GM21367 (cell line): ENCODE measurements around the gene SACS.
A peak's percentile ranks its signal among the peaks of the same experiment; 100 is the strongest.
"Not testable (repeated sequence)": the region's sequence is repeated elsewhere in the genome, so short reads cannot be mapped to it uniquely, and the experiment has no call there.

Experiments used
- ATAC-seq: cut with Tn5 transposase; IDR thresholded peaks from one replicate; pipeline ENCODE4 v1.9.1; 2021; ENCODE audit not compliant: unreplicated experiment

Gene SACS

DNA sequence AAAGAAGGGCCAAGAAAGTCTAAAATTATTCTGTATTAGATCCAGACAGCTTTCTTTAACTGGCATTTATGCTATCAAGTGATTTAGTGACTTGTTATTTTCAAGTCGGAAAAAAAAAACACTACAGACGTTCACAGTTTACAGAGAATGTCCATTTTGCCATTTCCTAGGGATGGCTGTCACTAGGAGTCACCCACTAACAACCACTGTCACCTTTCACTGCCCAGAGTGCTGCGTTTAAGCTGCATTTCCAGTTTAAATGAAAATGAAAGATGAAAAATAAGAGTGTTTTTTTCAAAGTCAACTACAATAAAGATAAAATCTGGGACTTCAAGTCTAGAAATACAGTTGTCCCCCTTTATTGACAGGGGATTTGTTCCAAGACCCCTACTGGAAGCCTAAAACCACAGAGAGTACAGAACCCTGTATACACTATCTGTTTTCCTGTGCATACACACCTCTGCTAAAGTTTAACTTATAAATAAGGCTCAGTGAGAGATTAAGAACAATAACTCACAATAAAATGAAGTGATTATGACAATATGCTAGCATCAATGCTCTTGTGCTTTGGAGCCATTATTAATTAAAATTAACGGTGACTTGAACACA, 112.5 kb downstream of the SACS start:
- ATAC-seq = peak; percentile 11

DNA sequence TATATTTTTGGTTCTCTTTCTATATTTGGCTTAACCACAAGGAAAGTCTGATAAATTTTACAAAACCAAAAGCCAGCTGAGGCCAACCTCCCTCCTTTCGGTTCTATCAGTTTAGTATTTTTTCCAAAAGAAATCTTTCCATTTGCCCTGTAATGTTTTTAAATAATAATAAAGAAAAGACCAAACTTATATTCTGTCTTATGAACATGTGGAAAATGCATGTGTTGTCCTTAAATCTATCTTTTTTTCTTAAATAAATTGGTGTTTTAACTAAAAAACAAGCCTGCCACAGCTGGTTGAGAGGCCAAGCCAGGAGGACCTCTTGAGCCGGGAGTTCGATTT, 113.6 kb downstream of the SACS start:
- no peak for ATAC-seq

DNA sequence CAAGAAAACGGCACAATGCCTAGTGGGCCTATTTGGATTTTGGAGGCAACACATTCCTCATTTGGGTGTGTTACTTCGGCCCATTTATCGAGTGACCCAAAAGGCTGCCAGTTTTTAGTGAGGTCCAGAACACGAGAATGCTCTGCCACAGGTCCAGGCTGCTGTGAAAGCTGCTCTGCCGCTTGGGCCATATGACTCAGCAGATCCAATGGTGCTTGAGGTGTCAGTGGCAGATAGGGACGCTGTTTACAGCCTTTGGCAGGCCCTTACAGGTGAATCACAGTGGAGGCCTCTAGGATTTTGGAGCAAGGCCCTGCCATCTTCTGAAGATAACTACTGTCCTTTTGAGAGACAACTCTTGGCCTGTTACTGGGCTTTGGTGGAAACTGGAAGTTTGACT, 118.7 kb downstream of the SACS start:
- not testable (repeated sequence) for ATAC-seq

DNA sequence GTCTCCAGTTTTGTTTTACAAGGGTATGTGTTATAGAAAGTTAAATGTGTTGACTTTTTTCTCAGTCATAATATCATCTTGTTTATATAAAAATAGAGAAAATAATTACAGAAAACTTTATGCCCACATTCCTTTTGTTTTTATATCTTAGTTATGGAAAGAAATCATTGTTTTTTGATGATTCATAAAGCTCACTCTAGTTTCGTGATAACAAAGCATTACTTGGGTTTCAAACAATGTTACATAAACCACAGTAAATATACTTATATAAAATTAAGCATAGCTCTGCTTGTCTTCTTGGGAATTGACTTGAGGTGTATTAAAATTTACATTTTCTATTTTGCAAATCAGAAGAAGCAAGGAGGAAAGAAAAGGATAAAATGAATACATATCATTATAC, 140.9 kb downstream of the SACS start:
- ATAC-seq = no peak

DNA sequence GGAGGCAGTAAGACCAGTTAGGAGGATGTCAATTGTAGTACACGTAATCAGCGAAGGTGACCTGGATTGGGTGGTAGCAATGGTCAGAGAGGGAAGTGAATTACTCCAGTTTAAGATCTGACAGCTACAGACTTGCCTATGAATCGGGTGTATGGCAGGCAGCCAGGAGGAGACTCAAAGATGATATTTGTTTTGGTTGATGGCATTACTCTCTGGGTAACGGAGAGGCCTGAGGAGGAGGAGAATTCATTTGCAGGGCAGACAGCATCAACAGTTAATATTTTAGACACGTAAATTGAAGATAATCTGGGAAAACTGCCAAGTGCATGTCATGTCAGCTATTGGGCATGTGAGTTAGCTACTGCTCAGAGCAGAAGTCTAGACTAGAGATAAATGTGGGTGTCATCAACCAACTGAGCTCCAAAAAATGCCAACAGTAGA, 143.6 kb downstream of the SACS start:
- ATAC-seq = no peak

DNA sequence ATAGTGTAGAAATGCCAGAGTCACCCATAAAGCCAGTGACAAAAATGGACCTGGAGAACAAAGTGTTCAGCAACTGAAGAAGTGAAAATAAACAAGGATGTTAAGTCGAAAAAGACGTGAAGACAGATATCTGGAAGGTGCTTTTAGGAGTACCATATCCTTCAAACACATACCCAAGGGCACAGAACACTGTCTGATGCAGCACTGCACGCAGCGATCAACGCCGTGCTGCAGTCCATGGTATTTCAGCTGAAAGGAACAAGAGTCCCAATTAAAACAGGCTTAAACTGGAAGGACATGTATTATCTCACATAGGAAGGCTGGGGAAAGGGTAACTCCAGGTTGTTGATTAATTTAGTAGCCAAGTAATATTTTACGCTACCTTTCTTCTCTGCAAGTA, 144.5 kb downstream of the SACS start:
- ATAC-seq = no peak

DNA sequence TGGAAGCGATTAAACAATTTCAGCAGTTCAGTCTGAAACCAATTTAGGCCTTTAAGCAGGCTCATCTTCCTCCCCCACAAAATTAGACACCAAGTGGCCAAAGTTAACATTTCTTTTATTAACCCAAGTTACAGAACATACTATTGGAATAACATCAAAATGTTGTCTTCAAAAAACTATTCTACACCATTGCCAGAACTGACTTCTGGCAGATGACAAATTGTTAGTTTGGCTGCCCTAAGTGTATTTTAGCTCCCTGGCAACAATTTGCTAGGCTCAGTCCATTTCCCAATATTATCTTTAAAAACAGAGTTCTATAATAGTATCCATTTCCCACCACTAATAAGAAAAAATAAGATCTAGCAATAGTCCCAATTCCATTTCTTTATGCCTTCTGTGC, 144.9 kb downstream of the SACS start:
- ATAC-seq = no peak

DNA sequence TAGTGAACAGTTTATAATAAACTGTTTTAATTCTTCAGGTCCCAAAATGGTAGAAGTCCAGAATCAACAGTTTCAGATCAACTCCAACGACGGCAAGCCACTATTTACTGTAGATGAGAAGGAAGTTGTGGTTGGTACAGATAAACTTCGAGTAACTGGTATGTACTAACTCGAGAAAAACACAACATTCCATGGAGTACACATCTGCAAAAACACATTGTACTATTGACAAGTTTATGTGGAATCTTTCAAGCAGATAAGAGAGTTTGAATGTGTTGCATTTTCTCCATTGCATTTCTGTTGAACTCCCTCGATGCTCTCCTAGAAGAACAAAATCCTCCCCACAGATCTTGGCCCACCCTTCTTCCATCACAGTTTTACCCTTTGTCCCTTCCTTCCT, 154.2 kb downstream of the SACS start:
- ATAC-seq = no peak
